ENCODE data around the gene PRKCA. TPM values are rescaled to one million over a fixed set of nuclear protein-coding genes. Genes with fewer than 3 reads are reported as not detected.
"Not testable (repeated sequence)": the region's sequence is repeated elsewhere in the genome, so short reads cannot be mapped to it uniquely, and the experiment has no call there.

PRKCA gene
- 127 TPM for total RNA-seq

DNA sequence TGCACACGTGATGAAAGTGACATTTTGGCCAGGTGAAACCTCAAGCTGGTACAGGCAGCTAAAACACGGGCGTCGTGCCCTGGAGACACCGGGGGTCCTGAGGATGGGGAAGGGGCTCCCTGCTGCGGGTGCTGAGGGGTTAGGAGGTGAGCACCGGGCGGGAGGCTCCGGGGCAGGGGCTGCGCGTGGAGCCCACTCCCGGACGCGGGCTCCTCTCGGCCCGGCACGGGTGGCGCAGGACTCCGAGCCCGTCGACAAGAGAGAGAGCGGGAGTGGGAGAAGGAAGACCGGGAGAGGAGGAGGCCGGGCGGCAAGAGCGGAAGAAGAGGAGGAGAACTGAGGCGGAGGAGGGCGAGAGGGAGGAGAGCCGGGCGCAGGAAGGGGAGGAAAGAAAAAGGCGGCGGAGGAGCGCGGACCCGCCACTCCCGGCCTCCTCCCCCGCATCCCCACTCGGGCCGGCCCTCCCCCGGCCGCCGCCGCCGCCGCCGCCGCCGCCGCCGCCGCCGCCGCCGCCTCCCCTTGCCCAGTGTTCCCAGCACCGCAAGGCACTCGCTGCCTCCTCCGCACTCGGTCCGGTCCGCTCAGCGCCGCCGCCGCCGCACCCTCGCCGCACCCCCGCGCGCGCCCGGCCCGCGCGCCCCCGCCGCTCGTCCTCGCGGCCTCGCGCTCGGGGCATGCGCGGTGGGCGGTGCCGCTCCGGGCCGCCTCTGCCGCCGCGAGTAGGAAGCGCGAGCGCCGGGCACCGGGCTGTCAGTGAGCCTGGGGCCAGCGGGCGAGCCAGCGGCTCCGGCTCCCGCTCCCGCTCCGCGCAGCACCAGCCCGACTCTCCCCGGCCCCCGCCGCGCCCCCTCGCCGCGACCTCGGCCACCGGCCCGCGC lies at the start of gene PRKCA:
PRKCA (plus strand) TSS at position 750 of the 878 bp plus-strand sequence.
- DNase-seq (ENCODE audit: low spot score) = peak; percentile 79

DNA sequence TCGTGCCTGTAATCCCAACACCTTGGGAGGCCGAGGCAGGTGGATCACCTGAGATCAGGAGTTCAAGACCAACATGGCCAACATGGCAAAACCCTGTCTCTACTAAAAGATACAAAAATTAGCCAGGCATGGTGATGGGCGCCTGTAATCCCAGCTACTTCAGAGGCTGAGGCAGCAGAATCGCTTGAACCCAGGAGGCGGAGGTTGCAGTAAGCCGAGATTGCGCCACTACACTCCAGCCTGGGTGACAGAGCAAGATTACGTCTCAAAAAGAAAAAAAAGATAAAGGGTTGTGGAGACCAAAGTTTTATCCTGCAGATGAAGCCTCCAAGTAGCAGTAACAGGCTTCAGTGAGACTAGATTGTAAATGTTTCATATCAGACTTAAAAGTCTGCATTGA lies 49.0 kb upstream of the PRKCA start:
- not testable (repeated sequence) for DNase-seq (ENCODE audit: low spot score)

DNA sequence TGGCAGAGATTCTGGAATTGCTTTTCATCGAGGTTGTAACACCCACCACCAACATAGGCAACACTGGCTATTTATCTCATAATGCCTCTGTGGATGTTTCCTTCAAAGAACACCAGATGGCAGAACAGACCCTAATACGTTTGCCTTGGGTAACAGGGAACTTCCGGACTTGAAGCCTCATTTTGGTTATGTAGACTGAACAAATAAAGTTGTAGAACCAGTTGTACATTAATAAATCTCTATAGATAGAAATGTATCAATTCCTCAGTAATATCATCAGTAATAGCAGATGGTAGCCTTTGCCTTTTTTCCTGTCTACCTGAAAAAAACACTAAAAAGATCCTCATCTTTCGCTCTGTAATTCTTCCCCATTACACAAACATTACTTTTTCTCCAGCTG lies 47.3 kb upstream of the PRKCA start:
- peak; percentile 39 for DNase-seq (ENCODE audit: low spot score)

DNA sequence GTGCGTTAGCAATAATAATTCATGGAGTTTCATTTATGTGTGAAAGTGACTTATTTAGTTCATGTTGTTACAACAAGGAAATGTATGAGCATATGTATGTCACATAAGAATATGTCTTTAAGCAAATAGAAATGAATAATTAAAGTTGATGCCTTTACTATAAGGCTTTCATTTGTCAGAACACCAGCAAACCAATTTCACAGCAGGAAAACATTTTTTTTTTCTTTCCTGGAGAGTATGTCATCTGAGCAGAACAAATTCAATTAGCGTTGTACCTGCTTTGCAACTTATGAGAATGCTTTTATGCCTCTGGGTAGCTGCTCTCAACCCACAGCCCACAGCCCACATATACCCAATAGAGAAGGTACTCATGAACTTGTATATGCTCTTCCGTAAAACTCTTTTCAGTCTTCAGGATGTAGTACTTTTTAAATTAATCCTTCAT lies 46.9 kb upstream of the PRKCA start:
- DNase-seq (ENCODE audit: low spot score) = no peak

DNA sequence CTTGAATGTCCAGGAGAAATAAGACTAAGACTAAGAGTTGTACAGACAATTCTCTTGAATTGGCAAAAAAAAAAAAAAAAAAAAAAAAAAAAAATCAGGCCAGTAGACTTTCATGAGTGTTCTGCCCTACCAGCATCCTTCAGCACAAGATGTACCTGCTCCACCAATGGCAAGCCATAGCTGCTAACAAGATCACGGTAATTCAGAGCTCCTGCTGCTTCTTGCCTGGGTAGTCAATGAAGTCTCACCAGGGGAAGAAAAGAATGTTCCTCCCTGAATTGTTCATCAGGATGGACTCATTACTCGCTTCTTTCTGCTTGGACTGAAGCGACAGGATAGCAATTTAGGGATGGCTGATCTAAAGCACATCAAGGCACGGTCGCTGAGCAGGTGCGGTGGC lies 42.1 kb upstream of the PRKCA start:
- no peak for DNase-seq (ENCODE audit: low spot score)

DNA sequence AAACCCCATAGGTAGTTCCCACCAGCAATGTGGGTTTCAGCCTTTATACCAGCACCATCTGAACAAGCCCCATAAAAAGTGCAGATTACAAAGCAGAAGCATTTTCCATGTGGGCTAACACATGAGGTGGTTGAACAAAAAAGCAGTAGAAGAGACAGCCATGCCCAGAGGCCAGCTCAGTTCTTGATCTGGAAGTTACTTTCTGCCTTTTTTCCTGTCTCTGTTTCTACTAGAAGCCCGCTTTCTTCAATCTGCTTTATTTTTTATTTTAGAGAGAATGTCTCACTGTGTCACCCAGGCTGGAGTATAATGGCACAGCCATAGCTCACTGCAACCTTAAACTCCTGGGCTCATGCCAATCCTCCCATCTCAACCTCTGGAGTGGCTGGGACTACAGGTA lies 41.7 kb upstream of the PRKCA start:
- no peak for DNase-seq (ENCODE audit: low spot score)

DNA sequence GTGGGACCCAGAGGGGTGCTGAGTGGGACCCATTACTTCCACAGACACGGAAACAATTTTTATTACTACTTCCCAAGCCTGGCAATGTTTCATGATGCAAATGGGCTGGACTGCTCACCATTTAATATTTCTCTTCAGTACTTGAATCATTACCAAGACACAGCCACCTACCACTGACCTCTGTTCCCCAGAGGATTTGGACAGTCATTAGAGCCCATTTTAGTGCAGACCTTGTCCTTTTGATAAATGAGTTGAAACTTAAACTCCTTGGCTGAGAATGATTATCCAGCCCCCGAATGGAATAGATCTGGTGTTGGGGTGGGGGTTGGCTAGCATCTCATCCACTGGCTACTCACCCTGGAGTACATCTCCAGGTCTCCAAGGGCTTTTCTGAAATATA lies 39.6 kb upstream of the PRKCA start:
- DNase-seq (ENCODE audit: low spot score) = no peak

DNA sequence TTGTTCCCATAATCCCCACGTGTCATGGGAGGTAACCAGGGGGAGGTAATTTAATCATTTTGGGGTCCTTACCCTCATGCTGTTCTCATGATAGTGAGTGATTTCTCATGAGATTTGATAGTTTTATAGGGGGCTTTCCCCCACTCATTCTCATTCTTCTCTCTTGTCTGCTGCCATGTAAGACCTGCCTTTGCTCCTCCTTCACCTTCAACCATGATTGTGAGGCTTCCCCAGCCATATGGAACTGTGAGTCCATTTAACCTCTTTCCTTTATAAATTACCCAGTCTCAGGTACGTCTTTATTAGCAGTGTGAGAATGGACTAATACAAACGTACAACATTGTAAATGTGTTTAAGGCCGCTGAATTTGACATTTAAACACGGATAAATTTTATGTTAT lies 37.7 kb upstream of the PRKCA start:
- no peak for DNase-seq (ENCODE audit: low spot score)

DNA sequence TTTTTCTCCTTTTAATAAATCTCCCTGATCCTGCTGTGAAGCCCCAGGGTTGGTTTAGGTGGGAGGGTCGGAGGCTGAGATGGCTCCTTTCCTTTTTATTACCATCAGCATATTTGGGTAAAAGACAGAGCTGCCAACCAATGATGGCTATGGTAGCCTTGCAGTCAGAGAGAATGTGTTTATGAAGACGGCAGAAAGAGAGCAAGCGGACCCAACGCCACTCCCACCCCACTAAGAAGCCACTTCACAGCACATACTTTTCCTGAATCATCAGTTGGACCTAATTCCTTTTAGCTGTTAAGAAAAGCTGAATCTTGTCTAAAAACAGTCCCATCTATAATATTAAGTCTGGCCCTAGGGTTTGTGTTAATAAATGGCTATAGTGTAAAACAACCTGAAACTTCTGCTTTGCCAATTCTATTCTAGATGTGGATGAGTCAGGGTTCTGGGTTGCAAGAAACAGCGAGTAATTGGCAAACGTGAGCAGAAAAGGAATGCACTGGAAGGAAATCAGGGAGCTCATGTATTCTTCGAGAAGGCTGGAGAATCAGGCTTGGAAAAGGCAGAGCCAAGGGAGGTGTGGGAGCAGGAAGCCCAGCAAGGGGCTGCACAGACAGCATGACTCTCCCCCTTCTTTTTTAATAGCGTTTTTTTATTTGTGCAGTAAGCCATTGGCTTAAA lies 34.0 kb upstream of the PRKCA start:
- no peak for DNase-seq (ENCODE audit: low spot score)

DNA sequence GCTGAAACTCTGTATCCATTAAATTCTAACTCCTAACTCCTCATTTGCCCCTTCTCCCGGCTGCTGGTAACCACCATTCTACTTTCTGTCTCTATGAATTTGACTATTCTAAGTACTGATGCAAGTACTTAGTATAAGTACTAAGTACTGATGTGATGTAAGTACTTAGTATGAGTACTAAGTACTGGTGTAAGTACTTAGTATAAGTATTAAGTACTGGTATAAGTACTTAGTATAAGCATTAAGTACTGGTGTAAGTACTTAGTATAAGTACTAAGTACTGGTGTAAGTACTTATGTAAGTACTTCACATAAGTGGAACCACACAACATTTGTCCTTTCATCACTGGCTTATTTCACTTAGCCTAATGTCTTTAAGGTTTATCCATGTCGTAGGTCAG lies 32.3 kb upstream of the PRKCA start:
- no peak for DNase-seq (ENCODE audit: low spot score)

DNA sequence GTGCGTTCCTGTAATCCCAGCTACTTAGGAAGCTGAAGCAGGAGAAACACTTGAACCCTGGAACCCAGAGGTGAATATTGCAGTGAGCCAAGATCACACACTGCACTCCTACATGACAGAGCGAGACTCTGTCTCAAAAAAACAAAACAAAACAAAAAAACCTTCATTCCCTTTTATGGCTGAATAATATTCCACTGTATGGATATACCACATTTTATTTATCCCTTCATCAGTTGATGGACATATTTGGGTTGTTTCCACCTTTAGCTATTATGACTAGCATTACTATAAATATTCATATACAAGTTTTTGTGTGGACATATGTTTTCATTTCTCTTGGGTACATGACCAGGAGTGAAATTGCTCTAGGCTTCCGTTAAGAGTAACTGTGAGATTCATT lies 30.9 kb upstream of the PRKCA start:
- no peak for DNase-seq (ENCODE audit: low spot score)

DNA sequence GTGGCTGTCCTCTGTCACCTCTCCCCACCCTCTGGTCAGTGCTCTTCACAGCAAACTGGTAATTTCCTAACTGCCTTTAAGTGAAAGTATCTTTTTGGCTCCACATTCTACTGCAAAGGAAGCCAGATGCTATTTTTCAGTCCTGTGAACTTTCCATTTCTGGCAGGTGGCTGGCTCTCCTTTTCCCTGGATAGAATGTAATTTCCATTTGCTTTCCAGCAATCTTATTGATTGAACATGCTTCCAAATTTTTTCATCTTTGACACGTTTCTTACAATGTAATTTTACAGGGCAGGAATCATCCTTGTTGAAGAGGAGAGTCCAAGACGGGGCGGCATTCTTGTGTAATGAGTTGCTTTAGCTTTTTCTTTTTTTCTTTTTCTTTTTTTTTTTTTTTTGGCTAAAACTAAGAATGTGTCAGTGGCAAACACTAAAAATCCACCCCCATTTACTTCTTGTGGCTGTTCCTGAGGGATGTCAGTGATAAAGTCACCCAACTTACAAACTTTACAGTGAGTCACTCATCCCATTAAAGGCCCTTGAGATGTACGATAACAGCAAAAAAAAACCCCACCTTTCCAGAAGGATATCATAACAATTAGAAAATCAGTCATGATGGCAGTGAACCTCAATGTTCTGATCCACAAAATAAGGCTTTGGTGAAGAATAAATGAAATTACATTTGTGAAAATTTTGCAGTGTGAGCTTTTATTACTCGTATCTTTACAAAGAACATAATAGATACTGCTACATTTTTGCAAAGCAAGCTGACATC lies 29.4 kb upstream of the PRKCA start:
- no peak for DNase-seq (ENCODE audit: low spot score)

DNA sequence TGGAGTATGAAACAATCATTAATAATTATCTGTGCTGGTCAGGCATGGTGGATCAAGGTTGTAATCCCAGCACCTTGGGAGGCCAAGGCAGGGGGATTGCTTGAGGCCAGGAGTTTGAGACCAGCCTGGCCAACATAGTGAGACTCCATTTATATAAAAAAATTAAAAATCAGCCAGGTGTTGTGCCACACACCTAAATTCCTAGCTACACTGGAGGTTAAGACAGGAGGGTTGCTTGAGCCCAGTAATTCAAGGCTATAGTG lies 28.9 kb upstream of the PRKCA start:
- DNase-seq (ENCODE audit: low spot score) = no peak

DNA sequence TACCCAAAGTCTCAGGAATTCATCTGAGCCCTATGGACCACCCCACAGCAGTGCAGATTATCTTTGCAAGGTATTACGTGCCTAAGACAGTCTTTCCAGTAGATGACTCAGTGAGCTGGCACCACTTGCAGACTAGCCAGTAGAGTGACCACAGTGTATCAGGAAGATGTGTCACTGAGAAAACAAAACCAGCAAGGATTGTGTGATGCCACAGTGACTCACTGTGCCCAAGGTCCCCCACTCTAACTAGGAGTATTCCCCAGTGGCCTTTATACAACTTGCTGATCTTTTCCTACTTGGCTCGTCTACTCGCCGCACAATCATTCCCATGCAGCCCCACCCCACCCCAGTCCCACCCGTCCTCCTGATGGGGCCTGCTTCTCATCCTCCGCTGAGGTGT lies 26.8 kb upstream of the PRKCA start:
- DNase-seq (ENCODE audit: low spot score) = peak; percentile 80

DNA sequence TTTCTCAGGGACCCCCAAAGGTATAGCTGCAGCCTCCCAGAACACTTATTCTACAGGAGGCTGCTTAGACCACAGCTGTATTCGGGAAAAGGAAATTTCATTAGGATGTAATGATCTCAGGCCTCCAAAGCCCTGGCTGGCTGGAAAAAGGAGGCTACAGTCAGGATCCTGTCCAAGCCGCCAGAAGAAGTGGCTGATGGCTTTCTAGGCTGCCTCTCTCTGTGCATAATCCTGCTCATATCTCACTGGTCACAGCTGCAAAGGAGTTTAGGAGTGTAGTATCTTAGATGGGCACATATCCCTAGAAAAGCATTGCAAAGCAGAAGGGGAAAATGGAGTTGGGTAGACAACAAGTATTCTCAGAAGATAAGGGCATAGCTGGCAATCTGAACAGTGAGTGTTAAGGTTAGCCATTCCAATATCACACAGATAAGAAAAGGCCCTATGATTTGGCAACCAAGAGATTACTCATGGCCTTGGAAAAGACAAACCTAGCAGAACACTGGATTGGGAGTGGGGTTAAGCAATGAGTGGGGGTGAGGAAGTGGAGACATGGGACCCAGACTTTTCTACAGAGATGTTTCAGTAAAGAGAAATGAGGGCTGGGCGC lies 26.0 kb upstream of the PRKCA start:
- DNase-seq (ENCODE audit: low spot score) = no peak

DNA sequence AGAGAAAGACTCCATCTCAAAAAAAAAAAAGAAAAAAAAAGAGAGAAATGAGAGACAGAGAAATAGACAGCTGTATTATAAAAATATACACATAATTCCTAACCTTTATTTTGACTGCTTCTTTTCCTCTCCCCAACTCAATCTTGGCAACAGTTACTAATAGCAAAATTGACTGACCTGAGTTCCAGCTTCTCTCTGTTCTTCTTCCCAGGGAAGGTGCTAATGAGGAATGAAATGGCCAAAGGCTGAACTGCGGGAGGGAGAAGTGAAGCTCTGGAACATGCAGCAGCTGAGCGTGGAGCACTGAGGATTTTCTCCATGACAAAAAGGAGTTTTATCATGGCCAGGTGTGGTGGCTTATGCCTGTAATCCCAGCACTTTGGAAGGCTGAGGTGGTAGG lies 25.2 kb upstream of the PRKCA start:
- no peak for DNase-seq (ENCODE audit: low spot score)

DNA sequence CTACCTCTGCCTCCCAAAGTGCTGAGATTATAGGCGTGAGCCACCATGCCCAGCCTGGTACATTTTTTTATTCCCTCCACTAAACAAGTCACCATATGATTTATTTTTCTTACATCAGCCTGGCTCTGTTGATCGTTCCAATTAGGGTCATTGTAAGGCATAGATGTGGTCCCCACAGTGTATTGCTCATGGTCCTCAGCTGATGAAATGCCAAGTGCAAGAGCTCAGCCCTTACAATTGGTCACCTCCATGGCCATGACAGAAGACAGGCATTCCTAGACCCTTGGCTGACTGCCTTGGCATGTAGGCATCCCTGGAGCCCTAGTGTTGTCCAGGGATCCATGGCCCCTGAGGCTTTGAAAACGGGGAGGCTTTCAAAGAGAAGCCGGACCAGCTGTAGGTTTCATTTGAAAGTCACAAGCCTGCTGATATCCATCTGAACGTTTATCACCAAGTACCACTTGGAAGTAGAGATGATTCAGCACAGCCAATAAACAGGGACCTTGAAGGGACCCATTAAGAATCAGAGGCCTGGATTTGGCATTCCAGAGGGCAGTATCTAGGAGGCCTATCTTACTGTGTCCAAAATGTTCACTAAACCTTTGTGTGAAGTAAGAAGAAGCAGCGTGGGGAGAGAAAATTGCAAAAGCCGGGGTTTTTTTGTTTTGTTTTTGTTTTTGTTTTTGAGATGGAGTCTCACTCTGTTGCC lies 20.6 kb upstream of the PRKCA start:
- no peak for DNase-seq (ENCODE audit: low spot score)

DNA sequence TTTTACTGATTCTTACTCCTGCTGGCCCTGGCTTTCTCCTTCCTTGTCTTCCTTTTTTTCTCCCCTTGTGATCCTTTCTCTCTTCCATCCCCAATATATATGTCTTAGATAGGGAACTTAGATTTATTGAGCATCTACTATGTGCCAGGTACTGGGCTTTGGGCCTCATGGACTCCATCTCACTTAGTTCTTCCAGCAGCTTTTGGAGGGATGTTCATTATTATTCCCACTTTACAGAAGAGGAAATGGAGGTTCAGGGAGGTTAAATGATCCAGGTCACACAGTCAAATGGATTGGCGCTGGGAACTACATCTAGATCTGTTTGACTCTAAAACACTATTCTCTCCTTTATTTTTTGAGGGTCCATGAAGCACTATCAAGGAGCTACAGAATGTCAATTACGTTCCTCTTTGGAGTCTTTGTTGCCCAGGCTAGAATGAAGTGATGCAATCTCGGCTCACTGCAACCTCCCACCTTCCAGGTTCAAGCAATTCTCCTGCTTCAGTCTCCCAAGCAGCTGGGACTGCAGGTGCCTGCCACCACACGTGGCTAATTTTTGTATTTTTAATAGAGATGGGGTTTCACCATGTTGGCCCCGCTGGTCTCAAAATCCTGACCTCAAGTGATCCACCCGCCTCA lies 19.0 kb upstream of the PRKCA start:
- DNase-seq (ENCODE audit: low spot score) = no peak

DNA sequence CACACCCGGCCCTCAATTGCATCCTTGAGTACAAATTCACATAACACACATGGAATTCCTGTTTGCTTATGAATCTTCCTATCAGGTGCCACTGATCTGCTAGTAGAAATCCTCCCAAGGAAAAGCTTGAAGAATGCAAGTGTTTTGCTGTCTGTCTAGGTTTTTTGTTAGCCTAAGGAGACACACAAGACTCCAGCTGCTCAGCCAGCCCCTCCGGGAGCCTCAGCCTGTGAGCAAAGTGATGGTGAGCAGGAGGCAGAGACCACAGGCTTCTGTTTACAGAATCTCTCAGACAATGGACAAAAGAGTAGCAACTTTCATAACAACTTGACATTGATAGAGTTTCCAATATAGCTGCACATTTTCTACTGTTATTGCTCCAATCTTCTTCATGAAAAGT lies 18.4 kb upstream of the PRKCA start:
- DNase-seq (ENCODE audit: low spot score) = no peak

DNA sequence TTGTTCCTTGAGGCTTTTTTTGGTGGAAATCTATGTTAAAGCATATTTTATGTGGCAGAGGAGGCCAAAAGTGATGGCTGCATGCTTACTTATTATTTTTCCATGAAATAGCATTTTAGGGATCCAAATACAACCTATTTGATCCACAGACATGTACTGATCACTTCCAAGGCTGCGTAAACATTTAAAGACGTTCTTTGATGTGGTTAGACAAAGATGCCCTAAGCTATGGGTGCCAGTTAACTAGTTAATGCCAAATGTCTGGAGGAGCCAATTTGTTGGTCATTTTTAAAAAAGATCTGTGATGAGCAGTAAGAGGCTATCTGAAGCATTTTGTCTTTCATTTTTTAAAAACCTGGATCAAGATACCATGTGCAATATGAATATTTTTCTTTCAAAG lies 17.3 kb upstream of the PRKCA start:
- no peak for DNase-seq (ENCODE audit: low spot score)

DNA sequence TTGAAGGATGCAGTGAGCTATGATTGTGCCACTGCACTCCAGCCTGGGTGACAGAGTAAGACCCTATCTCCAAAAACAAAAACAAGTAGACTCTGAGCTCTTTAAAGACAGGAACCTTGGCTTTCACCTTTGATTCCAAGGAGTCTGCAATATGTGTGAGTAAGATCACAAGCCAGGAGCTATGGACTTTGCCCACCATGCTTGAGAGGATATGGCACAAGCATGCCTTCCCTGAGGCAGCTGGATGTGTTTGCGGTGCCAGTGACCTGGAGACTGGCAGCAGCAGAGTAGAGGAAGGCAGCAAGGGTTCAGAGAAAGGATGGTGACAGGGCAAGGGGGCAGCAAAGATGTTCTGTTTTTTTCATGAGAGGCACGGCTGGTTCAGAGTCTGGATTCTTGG lies 14.5 kb upstream of the PRKCA start:
- DNase-seq (ENCODE audit: low spot score) = peak; percentile 77
